GM12878 (cell line): ENCODE data around the gene ATP2A3. TPM values are rescaled to one million over a fixed set of nuclear protein-coding genes. Genes with fewer than 3 reads are reported as not detected.

ENCODE experiments used
- ATAC-seq: fragments of 200-7000 bp; cut with Tn5 transposase; 3 replicates; pipeline ENCODE4 v1.9.1; 2020; ENCODE audit warnings: mild to moderate bottlenecking, moderate library complexity
- BruUV-seq: library from RNA; stranded (reverse); fragments of 400-500 nt; replicated peaks from 2 replicates; lab custom pipeline; 2021; lab: Mats Ljungman, UMichigan
- CTCF ChIA-PET: fragments of 300-600 bp; sonication (Branson Sonifier 250); formaldehyde crosslinking; extraction: SDS; loops from one replicate; lab custom pipeline; 2021; ENCODE audit warnings: inconsistent platforms; lab: Yijun Ruan, JAX
- POLR2A ChIA-PET: fragments of 350-600 bp; formaldehyde crosslinking; extraction: SDS; loops from one replicate; lab custom pipeline; 2021; ENCODE audit warnings: inconsistent platforms; lab: Charles Lee
- RAD21 ChIA-PET: fragments of 300-600 bp; sonication (Branson Sonifier 250); formaldehyde crosslinking; loops from one replicate; lab custom pipeline; 2023; ENCODE audit warnings: antibody characterized with exemption; ENCODE audit not compliant: unreplicated experiment; lab: Charles Lee
- SMC1A ChIA-PET: fragments of 300-600 bp; sonication (Branson Sonifier 250); formaldehyde crosslinking; loops from one replicate; lab custom pipeline; 2023; ENCODE audit not compliant: unreplicated experiment, uncharacterized antibody; lab: Charles Lee
- DNase-seq: peaks from one replicate; pipeline ENCODE4 v3.0.0-alpha.2; 2011; ENCODE audit warnings: low read depth, low spot score
- FAIRE-seq: peaks from 3 replicates; lab custom pipeline; 2011; peaks lifted over from hg19 to GRCh38; lab: Jason Lieb, UNC
- H2AFZ ChIP-seq: 2 replicates; pipeline ENCODE4 v1.6.0; 2011; ENCODE audit warnings: low read depth, low read length, control low read depth; ENCODE audit not compliant: control insufficient read depth
- H3K27ac ChIP-seq: 2 replicates; pipeline ENCODE4 v1.5.1; 2011; ENCODE audit warnings: control low read depth; ENCODE audit not compliant: control insufficient read depth, insufficient read depth
- H3K27me3 ChIP-seq, 2 experiments: replicated peaks in 1 of 2; 2 replicates each; pipeline versions ENCODE4 v1.6.0 to v1.6.1; 2011; ENCODE audit warnings: low read length in 1 of 2; ENCODE audit not compliant: control insufficient read depth in 2 of 2, insufficient read depth in 2 of 2
- H3K36me3 ChIP-seq, 2 experiments: 2 replicates each; pipeline ENCODE4 v1.5.1; 2011; ENCODE audit warnings: low read length in 1 of 2; ENCODE audit not compliant: control insufficient read depth in 2 of 2, insufficient read depth in 2 of 2
- H3K4me1 ChIP-seq: 2 replicates; pipeline ENCODE4 v1.6.1; 2011; ENCODE audit warnings: mild to moderate bottlenecking, low read length, moderate library complexity, mixed read lengths; ENCODE audit not compliant: control insufficient read depth, insufficient read depth
- H3K4me2 ChIP-seq: 2 replicates; pipeline ENCODE4 v1.6.0; 2011; ENCODE audit warnings: control low read depth; ENCODE audit not compliant: control insufficient read depth, insufficient read depth
- H3K4me3 ChIP-seq: fragments of 200-600 bp; sonication (generic); 2 replicates; pipeline ENCODE4 v1.5.1; 2016
- H3K79me2 ChIP-seq: 2 replicates; pipeline ENCODE4 v1.6.0; 2011; ENCODE audit warnings: low read length; ENCODE audit not compliant: control insufficient read depth, insufficient read depth
- H3K9ac ChIP-seq: 2 replicates; pipeline ENCODE4 v1.8.0; 2011; ENCODE audit warnings: low read length, control low read depth, mixed read lengths; ENCODE audit not compliant: control insufficient read depth, insufficient read depth
- H3K9me3 ChIP-seq: replicated peaks from 3 replicates; pipeline ENCODE4 v1.5.1; 2011; ENCODE audit warnings: mild to moderate bottlenecking, low read length; ENCODE audit not compliant: control insufficient read depth, insufficient read depth
- H4K20me1 ChIP-seq: 2 replicates; pipeline ENCODE4 v1.6.0; 2011; ENCODE audit not compliant: control insufficient read depth, insufficient read depth
- BMI1 ChIP-seq: fragments of 450-650 bp; IDR thresholded peaks from 2 replicates; pipeline ENCODE4 v1.6.1; 2016; ENCODE audit warnings: mild to moderate bottlenecking, moderate library complexity, borderline replicate concordance
- CHD4 ChIP-seq: fragments of 200-600 bp; sonication (generic); IDR thresholded peaks from 2 replicates; pipeline ENCODE4 v1.6.1; 2016; ENCODE audit warnings: mild to moderate bottlenecking
- GABPA ChIP-seq: IDR thresholded peaks from 2 replicates; pipeline ENCODE4 v1.6.1; 2014; ENCODE audit warnings: antibody characterized with exemption, low read depth, mild to moderate bottlenecking, inconsistent platforms
- IKZF1 ChIP-seq: fragments of 450-650 bp; conservative IDR thresholded peaks from 2 replicates; pipeline ENCODE4 v1.6.1; 2017; ENCODE audit warnings: antibody characterized with exemption, mild to moderate bottlenecking
- JUND ChIP-seq: IDR thresholded peaks from 2 replicates; pipeline ENCODE4 v1.6.1; 2012; ENCODE audit warnings: low read depth, mild to moderate bottlenecking, low read length, improper control_type of control experiment, moderate library complexity
- MXI1 ChIP-seq: fragments of 150-350 bp; IDR thresholded peaks from 2 replicates; pipeline ENCODE4 v1.6.1; 2011; ENCODE audit warnings: low read depth, mild to moderate bottlenecking, inconsistent platforms, low read length, improper control_type of control experiment
- NBN ChIP-seq: fragments of 450-650 bp; IDR thresholded peaks from 2 replicates; pipeline ENCODE4 v1.6.1; 2016
- WGBS: methylation state at CpG from one replicate; pipeline ENCODE4 v1.1.6; 2016; ENCODE audit warnings: low lambda C conversion rate; ENCODE audit not compliant: insufficient replicate concordance, insufficient coverage; ENCODE audit errors: missing lambda C conversion rate; 5-methylcytosine and 5-hydroxymethylcytosine counted together
- in situ Hi-C: fragments of 300-500 bp; cut with MboI; formaldehyde crosslinking; loops from 9 replicates; pipeline ENCODE4 v1.14.3; 2018; ENCODE audit warnings: mixed read lengths
- intact Hi-C: fragments of 100-400 bp; cut with micrococcal nuclease; formaldehyde crosslinking; loops from one replicate; pipeline ENCODE4 v1.14.2; 2022; ENCODE audit not compliant: unreplicated experiment
- polyA plus RNA-seq, 11 experiments: library from polyadenylated mRNA; depleted of rRNA in 4 of 11; unstranded in 6 of 11; stranded (reverse) in 5 of 11; fragments of >200 nt; fragmentation: Nextera tagmentation in 4 of 11; fragmentation: Illumina TruSeq in 1 of 11; extraction: Ambion mirVana in 4 of 11; extraction: Trizol in 1 of 11; gene quantifications; 1 replicate in 1 of 11; 2 replicates in 10 of 11; pipeline versions ENCODE4 v1.2.1 to v1.2.3, GENCODE V29; 2011 to 2016; ENCODE audit warnings: inconsistent platforms in 2 of 11, missing spikeins in 2 of 11, low read depth in 1 of 11
- total RNA-seq, 4 experiments: library from RNA; depleted of rRNA in 3 of 4; stranded (reverse); fragments of >200 nt in 3 of 4; fragmentation: Illumina TruSeq in 1 of 4; extraction: Trizol in 1 of 4; gene quantifications; 2 replicates each; pipeline versions ENCODE4 v1.2.1 to v1.2.3, GENCODE V29; 2013 to 2021
- TF ChIP-seq, protein P1 (sequence below): fragments of 150-350 bp; IDR thresholded peaks from 2 replicates; pipeline ENCODE4 v1.6.1; 2016; ENCODE audit warnings: low read depth, low read length
- TF ChIP-seq, protein P2 (sequence below): IDR thresholded peaks from 2 replicates; pipeline ENCODE4 v1.6.1; 2012; ENCODE audit warnings: improper control_type of control experiment, low read depth, low read length; ENCODE audit not compliant: insufficient replicate concordance

ATP2A3 gene
- total and polyA plus RNA-seq, 10 of the 15 experiments (the other 5 are each of a cell fraction or from before 2014, with no cell fraction given), result 1.0 to 99.2 (median 37.9) TPM

DNA sequence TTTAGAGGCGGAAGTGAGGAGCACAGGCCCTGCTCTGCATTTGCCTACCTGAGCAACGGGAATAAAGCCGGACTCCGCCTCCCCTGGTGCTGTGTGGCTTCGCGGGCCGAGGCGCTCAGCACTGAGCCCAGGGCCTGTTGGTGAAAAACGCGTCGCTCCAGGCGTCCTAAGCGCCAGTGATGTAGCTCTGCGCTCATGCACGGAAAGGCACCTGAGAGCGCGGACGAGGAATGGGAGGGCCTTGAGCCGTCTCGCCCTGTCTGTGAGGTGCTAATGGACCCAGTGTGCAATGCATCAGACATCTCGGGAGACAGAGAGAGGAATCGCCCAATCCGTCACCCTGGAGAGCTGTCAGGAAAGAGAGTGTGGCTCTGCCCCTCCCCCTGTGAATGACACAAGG lies 17.2 kb upstream of the ATP2A3 start (continued):
- TF ChIP-seq, protein P1, sequence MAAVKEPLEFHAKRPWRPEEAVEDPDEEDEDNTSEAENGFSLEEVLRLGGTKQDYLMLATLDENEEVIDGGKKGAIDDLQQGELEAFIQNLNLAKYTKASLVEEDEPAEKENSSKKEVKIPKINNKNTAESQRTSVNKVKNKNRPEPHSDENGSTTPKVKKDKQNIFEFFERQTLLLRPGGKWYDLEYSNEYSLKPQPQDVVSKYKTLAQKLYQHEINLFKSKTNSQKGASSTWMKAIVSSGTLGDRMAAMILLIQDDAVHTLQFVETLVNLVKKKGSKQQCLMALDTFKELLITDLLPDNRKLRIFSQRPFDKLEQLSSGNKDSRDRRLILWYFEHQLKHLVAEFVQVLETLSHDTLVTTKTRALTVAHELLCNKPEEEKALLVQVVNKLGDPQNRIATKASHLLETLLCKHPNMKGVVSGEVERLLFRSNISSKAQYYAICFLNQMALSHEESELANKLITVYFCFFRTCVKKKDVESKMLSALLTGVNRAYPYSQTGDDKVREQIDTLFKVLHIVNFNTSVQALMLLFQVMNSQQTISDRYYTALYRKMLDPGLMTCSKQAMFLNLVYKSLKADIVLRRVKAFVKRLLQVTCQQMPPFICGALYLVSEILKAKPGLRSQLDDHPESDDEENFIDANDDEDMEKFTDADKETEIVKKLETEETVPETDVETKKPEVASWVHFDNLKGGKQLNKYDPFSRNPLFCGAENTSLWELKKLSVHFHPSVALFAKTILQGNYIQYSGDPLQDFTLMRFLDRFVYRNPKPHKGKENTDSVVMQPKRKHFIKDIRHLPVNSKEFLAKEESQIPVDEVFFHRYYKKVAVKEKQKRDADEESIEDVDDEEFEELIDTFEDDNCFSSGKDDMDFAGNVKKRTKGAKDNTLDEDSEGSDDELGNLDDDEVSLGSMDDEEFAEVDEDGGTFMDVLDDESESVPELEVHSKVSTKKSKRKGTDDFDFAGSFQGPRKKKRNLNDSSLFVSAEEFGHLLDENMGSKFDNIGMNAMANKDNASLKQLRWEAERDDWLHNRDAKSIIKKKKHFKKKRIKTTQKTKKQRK, result no peak

DNA sequence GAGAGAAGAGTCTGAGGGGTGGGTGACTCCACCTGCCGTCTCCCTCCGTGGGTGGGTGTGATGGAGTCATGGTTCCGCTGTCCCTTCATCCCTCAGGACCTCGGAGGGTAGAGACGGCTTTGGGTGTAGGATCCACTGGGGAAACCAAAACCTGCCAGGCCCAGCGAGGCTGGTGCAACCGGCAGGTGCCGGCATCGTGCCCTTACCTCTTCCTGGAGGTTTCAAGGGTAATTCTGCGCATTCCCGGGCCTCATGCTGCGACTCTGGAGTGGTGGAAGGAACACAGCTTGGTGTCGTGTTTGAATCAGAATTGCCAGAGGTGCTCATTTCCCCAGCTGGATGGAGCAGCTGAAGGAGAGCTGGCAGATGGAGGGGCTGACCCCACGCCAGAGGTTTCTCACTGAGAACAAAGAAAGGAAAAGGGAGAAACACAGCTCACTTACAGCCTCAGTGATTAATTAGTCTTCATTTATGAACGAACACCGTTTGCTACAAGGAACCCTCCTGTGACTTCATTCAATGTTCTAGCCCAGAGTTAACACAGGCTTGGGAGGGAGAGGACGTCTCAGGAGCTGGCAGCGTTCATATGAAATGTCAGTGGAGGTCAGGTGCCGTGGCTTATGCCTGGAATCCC lies 16.3 kb upstream of the ATP2A3 start:
- BruUV-seq, result no TSS peak
- Histone ChIP-seq H3K4me3 (no peak overlapping the region), H3K9me3 (no peaks in the 10 kb centered on the region), H3K4me1 (peaks cover 4% of the 10 kb centered on the region), H2AFZ (no peak overlapping the region), H3K36me3 (no peaks in the 10 kb centered on the region), H4K20me1 (no peaks in the 10 kb centered on the region), H3K27me3 (no peaks in the 10 kb centered on the region), H3K4me2 (no peak overlapping the region), H3K27ac (no peak overlapping the region), H3K79me2 (no peaks in the 10 kb centered on the region), H3K9ac (no peak overlapping the region)
- DNase-seq (no peak), FAIRE-seq (no peak), ATAC-seq (no peak)
- in situ Hi-C loops (no loop called here), intact Hi-C loops (no loop called here)
- 70% methylated on average over 19 of the region's 19 CpGs for WGBS
- RAD21 ChIA-PET, result no interaction called here
- TF ChIP-seq IKZF1 (no peak), MXI1 (no peak), NBN (no peak), BMI1 (no peak), JUND (no peak), GABPA (no peak), CHD4 (no peak)
- TF ChIP-seq, protein P2, sequence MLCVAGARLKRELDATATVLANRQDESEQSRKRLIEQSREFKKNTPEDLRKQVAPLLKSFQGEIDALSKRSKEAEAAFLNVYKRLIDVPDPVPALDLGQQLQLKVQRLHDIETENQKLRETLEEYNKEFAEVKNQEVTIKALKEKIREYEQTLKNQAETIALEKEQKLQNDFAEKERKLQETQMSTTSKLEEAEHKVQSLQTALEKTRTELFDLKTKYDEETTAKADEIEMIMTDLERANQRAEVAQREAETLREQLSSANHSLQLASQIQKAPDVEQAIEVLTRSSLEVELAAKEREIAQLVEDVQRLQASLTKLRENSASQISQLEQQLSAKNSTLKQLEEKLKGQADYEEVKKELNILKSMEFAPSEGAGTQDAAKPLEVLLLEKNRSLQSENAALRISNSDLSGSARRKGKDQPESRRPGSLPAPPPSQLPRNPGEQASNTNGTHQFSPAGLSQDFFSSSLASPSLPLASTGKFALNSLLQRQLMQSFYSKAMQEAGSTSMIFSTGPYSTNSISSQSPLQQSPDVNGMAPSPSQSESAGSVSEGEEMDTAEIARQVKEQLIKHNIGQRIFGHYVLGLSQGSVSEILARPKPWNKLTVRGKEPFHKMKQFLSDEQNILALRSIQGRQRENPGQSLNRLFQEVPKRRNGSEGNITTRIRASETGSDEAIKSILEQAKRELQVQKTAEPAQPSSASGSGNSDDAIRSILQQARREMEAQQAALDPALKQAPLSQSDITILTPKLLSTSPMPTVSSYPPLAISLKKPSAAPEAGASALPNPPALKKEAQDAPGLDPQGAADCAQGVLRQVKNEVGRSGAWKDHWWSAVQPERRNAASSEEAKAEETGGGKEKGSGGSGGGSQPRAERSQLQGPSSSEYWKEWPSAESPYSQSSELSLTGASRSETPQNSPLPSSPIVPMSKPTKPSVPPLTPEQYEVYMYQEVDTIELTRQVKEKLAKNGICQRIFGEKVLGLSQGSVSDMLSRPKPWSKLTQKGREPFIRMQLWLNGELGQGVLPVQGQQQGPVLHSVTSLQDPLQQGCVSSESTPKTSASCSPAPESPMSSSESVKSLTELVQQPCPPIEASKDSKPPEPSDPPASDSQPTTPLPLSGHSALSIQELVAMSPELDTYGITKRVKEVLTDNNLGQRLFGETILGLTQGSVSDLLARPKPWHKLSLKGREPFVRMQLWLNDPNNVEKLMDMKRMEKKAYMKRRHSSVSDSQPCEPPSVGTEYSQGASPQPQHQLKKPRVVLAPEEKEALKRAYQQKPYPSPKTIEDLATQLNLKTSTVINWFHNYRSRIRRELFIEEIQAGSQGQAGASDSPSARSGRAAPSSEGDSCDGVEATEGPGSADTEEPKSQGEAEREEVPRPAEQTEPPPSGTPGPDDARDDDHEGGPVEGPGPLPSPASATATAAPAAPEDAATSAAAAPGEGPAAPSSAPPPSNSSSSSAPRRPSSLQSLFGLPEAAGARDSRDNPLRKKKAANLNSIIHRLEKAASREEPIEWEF, result no peak
- TF ChIP-seq, protein P1, result no peak
- POLR2A ChIA-PET, result interaction anchor here (0.7 kb wide), 1 partner anchor 160 kb away, joined by 7 read pairs; no protein-coding TSS in a partner anchor
- SMC1A ChIA-PET, result interaction anchor here (1.0 kb wide), 1 partner anchor 13 kb away, joined by 4 read pairs; no protein-coding TSS in a partner anchor
- CTCF ChIA-PET, result no interaction called here
